Fibroblast of mammary gland (primary cell): Measurements from ENCODE around the gene GLG1.

Experiments used
- DNase-seq: peaks from one replicate; pipeline ENCODE4 v3.0.0-alpha.2; 2010; ENCODE audit warnings: low read depth
- H3K4me3 ChIP-seq: 2 replicates; pipeline ENCODE4 v1.5.1; 2011; ENCODE audit warnings: low read depth, mild to moderate bottlenecking, low read length, moderate library complexity; ENCODE audit not compliant: control insufficient read depth
- CTCF ChIP-seq: conservative IDR thresholded peaks from 2 replicates; pipeline ENCODE4 v1.5.1; 2011; ENCODE audit warnings: low read depth, low read length, inconsistent platforms; ENCODE audit not compliant: control insufficient read depth, insufficient read depth

GLG1 gene

GRCh38 chr16:74465281-74465680 is 141.6 kb downstream of the GLG1 start:
- DNase-seq: peak; percentile 87
- no peak for TF ChIP-seq CTCF
- H3K4me3 ChIP-seq: no peak overlapping the region

- H3K4me3 ChIP-seq: no peak overlapping the region
- no peak for DNase-seq
- TF ChIP-seq CTCF: no peak
These were observed 143.0 kb downstream of the GLG1 start for GRCh38 chr16:74463888-74464287.

- no peak for TF ChIP-seq CTCF
- no peak for DNase-seq
- no peak overlapping the region for H3K4me3 ChIP-seq
These were observed 144.6 kb downstream of the GLG1 start for GRCh38 chr16:74462361-74462760.

GRCh38 chr16:74461826-74462225 is 145.1 kb downstream of the GLG1 start:
- TF ChIP-seq CTCF: no peak
- no peak for DNase-seq
- H3K4me3 ChIP-seq: no peak overlapping the region

GRCh38 chr16:74460542-74460941 is 146.4 kb downstream of the GLG1 start:
- TF ChIP-seq CTCF: no peak
- no peak overlapping the region for H3K4me3 ChIP-seq
- no peak for DNase-seq

GRCh38 chr16:74456290-74456625 is 150.7 kb downstream of the GLG1 start:
- DNase-seq: no peak
- TF ChIP-seq CTCF: no peak
- no peak overlapping the region for H3K4me3 ChIP-seq

- no peak overlapping the region for H3K4me3 ChIP-seq
- TF ChIP-seq CTCF: no peak
- peak; percentile 91 for DNase-seq
These were observed 151.2 kb downstream of the GLG1 start for GRCh38 chr16:74455619-74456289.
